ENCODE measurements around the gene UBE2M.
"Not testable (repeated sequence)": the region's sequence is repeated elsewhere in the genome, so short reads cannot be mapped to it uniquely, and the experiment has no call there.

UBE2M gene

DNA sequence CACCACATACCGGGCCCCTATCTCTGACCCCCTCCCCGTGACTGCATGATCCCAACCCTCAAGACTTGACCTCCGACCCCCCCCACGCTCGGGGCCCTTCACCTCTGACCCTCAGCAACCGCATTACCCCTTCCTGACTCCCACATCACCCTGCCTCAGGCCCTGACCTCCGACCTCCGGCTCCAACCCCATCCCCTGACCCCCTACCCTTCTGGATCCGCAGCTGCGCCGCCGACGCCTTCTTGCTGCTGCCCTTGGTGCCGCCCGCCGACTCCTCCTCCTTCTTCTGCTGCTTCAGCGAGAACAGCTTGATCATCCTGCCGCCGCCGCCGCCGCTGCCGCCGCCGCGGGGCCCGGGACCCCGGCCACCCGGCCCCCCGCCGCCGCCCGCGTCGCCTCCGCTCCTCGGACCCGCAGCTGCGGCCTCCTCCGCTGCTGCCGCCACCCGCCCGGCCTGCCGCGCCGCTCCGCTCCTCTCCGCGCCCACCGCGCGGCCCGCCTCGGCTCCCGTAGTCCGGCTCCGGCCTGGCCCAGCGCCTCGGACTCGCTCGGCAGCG, at the start of gene UBE2M:
TSS of gene UBE2M (minus strand) at position 546 of the 557 bp plus-strand sequence. CDS start at position 316, 230 bp downstream.
- no peak for DNase-seq (ENCODE audit: low read depth)

DNA sequence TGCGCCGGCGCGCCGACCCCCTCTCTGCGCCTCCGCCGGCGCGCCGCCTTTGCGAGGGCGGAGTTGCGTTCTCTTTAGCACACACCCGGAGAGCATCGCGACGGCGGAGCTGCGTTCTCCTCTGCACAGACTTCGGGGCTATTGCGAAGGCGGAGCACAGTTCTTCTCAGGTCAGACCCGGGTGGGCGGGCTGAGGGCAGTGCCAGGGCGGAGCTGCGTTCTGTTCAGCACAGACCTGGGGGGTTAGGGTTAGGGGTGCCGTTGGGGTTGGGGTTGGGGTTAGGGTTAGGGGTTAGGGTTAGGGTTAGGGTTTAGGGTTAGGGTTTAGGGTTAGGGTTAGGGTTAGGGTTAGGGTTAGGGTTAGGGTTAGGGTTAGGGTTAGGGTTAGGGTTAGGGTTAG, 48.8 kb upstream of the UBE2M start:
- DNase-seq (ENCODE audit: low read depth), result not testable (repeated sequence)

DNA sequence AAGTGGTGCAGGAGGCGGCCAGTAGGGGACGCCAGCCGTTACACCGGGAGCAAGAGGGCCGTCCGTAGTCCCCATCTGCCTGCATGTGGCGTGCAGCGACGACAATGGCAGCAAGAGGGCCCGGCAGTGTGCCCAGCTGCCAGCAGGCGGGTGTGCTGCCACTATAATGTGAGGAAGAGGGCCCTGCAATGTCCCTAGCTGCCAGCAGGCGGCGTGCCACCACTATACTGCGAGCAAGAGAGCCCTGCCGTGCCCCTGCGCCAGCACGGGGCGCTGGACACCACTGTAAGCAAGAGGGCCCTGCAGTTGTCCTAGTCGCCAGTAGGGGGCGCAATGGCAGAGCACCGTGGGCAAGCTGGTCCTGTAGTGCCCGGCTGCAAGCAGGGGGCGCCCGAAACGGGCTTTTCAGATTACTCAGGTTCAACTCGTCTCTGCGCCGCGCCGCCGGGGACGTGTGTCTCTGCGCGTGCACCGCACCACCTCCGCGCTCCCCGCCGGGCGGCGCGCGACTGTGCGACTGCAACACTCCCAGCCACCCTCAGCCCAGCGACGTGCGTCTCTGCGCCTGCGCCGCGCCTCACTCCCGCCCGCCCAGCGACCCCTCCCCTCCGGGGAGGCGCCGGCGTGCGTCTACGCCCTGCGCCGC, 48.0 kb upstream of the UBE2M start:
- DNase-seq (ENCODE audit: low read depth), result not testable (repeated sequence)

DNA sequence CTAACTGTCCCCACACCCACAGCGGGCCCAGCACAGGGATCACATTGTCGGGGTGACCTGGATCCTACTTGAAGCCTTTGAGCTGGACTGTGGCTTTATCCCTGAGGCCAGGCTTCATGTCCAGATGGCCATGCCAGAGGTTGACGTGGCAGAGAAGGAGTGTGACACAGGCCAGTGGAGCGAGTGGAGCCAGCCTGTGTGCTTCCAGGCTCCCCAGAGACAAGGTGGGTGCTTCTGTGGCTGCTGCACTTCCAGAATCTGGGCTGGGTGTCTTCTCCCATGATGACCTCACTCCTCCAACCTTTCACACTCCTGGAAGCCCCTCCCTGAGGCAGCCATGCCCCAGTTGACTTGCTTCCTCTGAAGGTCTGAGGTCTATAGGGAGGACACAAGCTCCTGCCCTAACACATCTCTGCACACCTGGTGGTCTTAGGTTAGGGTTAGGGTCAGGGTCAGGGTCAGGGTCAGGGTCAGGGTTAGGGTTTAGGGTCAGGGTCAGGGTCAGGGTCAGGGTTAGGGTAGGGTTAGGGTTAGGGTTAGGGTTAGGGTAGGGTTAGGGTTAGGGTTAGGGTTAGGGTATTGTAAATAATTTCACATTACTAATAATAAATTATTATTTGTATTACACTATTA, 27.8 kb upstream of the UBE2M start:
- DNase-seq (ENCODE audit: low read depth), result no peak

DNA sequence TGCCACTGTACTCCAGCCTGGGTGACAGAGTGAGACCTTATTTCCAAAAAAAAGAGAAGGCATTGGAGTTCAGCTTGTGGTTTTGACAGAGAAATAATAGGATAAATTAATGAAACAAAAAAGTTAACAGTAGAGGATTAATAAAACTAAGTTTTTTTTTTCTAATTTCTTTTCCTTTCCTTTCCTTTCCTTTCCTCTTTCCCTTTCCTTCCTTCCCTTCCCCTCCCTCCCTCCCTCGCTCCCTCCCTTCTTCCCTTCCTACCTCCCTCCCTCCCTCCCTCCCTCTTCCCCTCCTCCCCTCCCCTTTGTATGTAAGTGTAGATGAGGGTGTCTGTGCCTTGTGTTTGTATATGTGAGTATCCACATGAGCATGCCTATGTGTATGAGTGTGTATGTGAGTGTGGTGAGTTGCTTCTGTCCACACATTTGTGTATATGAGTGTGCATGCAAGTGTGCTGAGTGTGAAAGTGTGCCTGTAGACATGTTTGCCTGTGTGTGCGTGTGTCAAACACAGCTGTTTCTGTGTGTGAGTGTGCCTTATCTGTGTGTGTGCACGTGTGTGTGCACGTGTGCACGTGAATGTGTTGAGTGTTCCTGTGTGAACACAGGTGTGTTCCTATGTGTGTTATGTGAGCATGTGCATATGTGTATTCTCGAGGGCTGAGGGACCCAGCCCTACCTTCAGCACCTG, 27.2 kb upstream of the UBE2M start:
- no peak for DNase-seq (ENCODE audit: low read depth)

DNA sequence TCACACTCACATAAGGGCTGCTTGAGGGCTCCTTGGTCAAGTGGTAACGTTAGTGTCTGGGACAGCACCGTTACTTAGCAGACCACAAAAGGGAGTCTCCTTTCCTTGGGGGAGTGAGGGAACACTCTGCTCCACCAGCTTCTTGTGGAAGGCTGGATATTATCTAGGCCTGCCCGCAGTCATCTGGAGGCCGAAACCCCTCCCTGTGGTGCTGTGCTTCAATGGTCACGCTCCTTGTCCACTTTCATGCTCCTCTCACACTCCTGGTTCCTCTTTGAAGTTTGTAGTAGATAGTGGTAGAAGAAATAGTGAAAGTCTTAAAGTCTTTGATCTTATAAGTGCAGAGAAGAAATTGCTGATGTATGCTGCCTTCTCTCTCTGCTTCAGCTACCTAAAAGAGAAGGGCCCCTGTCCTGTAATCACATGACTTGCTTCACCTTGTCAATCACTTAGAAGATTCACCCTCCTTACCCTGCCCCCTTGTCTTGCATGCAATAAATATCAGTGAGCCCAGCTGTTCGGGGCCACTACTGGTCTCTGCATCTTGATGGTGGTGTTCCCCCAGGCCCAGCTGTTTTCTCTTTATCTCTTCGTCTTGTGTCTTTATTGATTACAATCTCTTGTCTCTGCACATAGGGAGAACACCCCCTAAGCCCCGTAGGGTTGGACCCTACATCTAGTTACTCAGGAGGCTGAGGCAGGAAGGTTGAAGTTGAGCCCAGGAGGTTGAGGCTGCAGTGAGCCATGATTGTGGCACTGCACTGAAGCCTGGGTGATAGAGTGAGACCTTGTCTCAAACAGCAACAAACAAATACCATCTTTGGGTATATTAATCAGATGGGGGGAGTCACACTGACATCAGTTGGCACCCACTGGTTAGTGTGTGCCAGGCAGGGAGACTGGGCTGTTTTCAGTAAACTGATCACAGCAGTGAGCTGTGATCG, 26.4 kb upstream of the UBE2M start:
- DNase-seq (ENCODE audit: low read depth), result no peak

DNA sequence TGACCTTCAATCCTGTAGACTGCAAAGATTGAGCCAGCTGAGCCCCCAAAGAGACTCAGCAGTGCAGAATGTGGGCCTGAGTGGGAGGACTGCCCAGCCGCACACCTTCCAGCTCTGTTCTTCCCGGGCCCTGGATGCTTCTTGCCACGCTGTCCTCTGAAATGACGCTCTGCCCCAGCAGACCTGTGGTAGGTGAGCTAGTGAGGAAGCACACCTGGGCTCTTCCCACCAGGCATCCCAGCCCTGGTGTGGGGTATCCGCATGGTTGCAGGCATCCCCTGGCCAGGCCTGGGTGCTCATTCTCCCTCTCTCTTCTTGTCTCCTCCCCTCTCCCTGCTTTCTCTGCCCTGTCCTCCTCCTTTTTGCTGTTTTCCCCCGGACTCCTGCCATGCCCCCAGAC, 24.6 kb upstream of the UBE2M start:
- no peak for DNase-seq (ENCODE audit: low read depth)

DNA sequence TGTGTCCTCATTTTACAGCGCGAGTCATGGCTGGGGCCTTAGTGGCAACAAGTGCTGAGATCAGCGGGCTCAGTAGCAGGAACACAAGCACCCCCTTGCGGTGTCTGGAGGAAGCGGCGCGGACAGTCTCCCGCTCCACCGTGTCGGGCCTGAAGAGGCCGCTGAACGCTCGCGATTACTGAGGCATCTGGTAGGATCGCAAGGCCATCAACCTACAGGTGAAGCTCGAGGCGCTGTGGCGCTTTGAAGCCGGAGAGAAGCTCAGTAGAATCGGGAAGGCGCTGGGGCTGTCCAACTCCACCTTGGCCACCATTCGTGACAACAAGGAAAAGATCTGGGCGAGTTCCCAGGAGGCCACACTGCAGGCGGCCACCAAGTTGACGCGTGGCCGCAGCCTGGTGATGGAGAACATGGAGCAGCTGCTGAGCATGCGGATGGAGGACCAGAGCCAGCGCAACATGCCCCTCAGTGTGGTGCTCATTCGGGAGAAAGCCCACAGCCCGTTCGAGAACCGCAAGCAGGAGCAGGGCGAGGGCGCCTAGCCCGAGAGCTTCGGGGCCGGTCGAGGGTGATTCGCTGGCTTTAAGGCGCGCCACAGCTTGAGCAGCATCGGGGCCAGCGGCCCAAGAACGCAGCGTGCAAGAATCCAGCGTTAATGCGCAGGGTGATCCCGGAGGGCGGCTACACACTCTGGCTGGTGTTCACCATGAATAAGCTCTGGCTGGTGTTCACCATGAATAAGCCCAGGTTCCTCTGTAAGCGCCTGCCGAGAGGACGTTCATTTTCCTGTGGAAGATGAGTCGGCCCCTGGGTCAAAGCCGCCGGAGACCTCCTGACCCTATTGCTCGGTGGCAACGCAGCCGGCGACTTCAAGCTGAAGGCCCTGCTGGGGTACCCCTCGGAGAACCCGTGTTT, 23.1 kb upstream of the UBE2M start:
- DNase-seq (ENCODE audit: low read depth), result no peak

DNA sequence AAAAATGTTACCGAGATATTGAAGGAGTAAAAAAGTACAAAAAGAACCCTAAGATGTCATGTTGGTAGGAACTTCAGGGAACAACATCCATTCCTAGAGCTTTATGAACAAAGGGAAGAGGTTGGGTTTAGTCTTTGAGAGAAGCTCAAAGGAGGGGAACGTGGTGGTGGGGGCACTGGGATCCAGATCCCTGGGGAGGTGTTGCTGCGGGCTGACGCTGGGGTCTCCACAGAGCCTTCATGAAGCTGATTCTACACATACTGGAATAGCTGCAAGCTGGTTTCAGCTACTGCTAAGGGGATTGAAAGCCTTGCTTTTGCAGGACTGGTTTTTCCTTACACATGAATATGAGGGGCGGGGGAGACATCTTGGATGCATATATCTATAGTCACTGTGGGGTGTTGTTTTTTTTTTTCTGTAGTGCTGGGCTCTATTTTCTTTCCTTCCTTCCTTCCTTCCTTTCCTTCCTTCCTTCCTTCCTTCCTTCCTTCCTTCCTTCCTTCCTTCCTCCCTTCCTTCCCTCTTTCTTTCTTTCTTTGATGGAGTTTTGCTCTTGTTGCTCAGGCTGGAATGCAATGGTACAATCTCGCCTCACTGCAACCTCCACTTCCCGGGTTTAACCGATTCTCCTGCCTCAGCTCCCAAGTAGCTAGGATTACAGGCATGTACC, 21.2 kb upstream of the UBE2M start:
- DNase-seq (ENCODE audit: low read depth), result no peak

DNA sequence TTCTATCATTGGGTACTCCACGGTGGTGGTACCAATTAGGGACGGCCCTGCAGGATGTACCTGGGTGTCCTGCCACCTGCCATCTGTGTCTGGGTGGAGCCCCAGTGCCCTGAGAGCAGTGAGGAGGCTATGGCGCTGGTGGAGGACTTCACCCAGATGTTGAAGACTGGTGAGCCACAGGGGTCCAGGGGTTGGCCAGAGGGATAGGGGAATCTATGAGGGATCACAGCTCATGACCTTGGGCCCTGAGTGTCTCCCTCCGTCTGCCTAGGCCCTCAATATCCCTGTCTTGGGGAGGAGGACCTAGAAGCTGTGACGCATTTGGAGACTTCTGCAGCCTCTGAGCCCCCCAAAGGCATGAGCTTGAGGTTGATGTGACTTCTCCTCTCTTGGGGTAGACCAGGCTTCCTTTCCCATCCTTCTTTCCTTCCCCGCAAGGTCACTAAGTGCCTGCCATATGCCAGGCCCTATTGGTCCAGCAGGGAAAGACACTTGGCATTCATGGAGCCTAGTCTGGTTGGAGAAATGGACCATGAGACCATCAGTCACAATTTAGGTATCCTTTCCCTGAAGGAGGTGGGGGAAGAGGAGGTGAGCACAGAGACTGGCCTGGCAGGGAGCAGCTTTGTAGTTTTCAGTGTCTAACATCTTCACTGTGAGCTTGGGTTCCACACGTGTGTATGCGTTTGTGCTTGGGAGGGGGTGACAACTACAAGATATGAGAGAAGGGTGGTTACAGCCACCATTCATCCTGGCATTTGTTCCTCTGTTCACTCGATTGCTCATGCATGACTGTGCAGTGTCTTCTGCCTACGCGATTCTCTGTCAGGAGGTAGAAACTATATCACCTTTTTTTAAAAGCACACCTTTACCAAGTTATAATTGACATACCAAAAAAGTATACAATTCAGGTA, 19.9 kb upstream of the UBE2M start:
- DNase-seq (ENCODE audit: low read depth), result no peak

DNA sequence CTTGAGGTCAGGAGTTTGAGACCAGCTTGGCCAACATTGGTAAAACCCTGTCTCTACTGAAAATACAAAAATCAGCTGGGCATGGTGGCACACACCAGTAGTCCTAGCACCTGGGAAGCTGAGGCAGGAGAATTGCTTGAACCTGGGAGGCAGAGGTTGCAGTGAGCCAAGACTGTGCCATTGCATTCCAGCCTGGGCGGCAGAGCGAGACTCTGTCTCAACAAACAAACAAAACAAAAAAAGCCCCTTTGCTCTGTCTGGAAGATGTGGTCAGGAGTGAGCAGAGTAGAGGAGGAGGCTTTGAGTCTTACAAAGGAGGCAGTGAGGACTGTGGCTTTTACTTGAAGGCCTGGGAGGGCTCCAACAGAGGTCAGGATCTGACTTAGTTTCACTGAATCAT, 19.2 kb upstream of the UBE2M start:
- not testable (repeated sequence) for DNase-seq (ENCODE audit: low read depth)

DNA sequence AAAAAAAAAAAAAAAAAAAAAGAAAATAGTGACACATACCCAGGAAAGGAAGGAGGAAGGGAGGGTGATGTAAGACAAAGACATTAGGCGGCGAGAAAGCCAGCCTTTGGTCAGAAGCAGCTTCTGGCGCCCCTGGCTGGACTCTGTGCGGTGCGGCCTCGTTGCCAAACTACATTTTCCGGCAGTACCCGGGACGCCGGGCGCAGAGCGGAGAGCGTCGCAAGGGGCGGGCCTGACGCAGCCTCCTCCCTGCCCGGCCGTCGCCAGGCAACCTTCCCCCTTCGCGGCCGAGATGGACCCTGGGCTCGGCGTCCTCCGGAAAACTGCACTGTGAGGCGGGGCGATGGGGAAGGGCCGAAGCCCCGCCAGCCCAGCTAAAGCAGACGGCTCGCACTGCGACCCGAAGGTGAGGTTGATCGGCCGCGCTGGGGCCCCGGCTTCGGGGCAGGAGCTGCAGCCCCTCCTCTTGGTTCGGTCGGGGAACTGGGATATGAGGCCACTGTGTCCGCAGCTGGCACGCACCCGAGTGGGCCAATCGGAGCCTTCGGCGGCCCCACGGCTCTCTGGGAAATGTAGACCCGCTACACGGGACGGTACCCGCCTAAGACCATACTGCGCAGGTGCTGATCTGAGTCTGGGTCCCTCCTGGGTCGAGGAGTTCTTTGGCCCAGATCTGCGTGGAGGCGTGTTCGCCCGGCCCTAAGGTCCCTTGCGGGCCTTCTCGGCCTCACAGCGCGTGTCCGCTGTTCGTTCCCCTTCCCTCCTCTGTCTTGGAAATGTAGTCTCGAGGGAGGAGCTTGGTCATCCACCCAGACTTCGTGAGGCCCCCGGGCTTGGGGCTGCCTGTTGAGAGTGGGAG, 17.0 kb upstream of the UBE2M start:
- peak; percentile 89 for DNase-seq (ENCODE audit: low read depth)

DNA sequence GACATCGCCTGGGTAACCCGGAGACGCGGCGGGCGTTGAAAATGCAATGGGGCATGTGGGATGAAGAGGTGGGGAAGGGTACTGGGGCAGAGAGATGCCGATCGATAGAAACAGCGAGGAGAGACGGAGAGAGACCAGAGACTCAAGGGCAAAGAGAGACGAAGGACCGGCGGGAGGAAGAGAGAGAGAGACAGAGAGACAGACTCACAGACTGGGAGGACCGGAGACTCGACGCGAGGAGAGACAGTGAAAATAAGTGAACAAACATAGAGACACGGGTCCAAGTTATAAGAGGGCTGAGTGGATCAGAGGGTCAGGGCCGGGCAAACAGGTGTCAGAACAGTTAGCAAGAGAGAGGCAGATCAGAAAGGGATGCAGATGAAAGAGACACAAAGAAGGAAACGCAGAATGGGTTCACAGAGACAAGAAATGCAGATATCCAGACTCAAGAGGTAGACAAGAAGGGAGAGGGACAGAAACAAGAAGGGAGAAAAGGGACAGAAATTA, 15.3 kb upstream of the UBE2M start:
- no peak for DNase-seq (ENCODE audit: low read depth)

DNA sequence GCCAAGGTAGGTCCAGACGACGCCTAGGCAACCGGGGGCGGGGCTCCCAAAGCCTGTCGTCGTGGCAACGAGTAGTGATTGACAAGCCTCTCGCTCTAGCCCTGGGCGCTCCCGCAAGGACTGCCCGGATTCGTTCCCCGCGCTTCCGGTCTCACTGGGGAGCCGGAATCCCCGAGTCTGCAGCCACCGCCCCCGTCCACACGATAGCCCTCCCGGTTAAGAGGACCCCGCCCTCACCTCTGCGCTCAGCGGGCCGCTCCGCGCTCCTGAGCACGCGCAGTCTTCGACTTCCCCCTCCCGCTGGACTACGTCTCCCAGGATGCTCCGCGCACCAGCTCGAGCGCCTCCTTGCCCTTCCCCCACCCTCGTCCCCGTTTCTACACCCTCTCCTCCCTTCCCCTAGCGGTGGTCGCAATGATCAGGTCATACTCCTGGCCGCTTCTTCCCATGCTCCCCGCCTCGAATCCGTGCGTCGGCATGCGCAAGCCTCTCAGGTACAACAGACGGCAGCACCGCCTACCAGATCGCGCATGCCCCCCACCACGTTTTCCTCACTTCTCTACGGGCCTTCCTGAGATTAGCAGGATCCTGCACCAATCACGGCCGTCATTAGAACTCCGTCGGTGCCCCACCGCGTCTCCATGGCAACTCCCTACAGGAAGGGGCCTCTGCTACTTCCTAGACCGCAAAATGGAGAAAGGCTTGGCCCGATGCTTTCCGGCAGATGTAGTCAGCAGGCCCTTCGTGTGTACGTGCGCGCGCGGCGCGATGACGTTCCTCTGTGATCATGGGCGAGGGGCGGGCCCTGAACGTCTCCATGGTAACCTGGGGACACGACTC, 14.6 kb upstream of the UBE2M start, which contains the start of gene MZF1:
TSS of gene MZF1 (minus strand) at position 518 of the 840 bp plus-strand sequence. CDS start 1,946 bp downstream, outside the sequence.
- peak; percentile 100 for DNase-seq (ENCODE audit: low read depth)

DNA sequence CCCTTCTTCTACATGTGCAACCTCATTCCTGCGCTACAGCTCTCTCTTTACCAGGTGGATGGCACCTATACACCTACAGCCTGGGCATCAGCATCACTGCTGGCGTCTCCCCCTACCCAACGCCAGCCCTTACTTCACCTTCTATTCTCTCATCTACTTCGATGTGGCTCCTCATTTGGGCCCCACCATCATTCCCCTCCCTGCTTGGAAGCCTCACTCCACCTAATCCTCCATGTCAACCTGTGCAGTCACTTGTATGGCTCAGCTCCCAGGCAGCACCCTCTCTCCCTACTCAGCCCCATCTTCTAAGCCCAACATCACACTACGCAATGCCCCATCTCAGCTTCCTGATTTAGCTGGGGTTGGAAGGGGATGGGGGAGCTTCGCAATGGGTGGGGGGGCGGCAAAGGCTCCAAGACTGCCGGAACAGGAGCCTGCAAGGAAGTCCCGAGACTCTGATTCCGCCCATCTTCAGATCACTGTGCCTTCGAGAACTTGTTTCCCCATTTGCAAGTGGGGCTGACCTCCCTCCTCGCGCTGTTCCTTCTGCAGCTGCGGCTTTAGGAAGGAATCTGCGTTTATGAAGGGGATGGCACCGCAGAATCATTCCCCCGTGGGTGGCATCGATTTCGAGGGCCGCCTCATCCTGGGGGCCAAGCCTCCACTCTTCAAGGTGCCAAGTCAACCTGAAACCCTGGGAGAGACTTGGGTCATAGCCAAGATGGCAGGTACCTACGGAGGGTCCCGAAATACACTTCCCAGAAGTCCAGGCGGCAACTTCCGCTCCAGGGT, 13.8 kb upstream of the UBE2M start:
- DNase-seq (ENCODE audit: low read depth), result no peak

DNA sequence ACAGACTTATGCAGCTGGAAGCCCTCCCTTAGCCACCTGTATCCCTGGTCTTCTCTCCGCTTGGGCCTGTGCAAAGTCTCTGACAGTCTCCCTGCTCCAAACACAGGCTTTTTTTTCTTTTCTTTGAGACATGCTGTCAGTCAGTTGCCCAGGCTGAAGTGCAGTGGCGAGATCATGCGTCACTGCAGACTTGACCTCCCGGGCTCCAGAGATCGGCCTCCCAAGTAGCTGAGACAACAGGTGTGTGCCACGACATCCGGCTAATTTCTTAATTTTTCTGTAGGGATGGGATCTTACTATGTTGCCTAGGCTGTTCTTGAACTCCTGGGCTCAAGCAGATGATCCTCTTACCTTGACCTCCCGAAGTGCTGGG, 13.2 kb upstream of the UBE2M start:
- DNase-seq (ENCODE audit: low read depth), result no peak

Measured in HS-27A (cell line).